Activated naive CD8-positive, alpha-beta T cell treated with anti-CD3 and anti-CD28 coated beads, Interleukin-2, amount 10 ng/mL, durations not matched to agents 7 days and 5 days (primary cell): ENCODE measurements around the gene CACTIN. TPM values are rescaled to one million over a fixed set of nuclear protein-coding genes. Genes with fewer than 3 reads are reported as not detected.

Source experiments
- ATAC-seq: fragments of 150-1000 bp; cut with Tn5 transposase; one replicate; pipeline ENCODE4 v1.10.0; 2021; ENCODE audit warnings: low read depth, moderate library complexity
- POLR2A ChIA-PET: fragments of 350-600 bp; sonication (Branson Sonifier 250); formaldehyde crosslinking; loops from one replicate; lab custom pipeline; 2021; ENCODE audit warnings: antibody characterized with exemption; lab: Charles Lee
- DNase-seq: peaks from one replicate; pipeline ENCODE4 v3.0.0; 2021
- H3K27ac Mint-ChIP-seq: one replicate; pipeline ENCODE4 v1.8.0; 2022; ENCODE audit warnings: mild to moderate bottlenecking, mixed read lengths
- H3K27me3 Mint-ChIP-seq: one replicate; pipeline ENCODE4 v1.8.0; 2022; ENCODE audit warnings: mild to moderate bottlenecking, moderate library complexity, mixed read lengths
- H3K36me3 Mint-ChIP-seq: one replicate; pipeline ENCODE4 v1.8.0; 2021; ENCODE audit warnings: mild to moderate bottlenecking, mixed read lengths
- H3K4me1 Mint-ChIP-seq: one replicate; pipeline ENCODE4 v1.8.0; 2021; ENCODE audit warnings: mixed read lengths
- H3K4me3 Mint-ChIP-seq: one replicate; pipeline ENCODE4 v1.8.0; 2022; ENCODE audit warnings: mild to moderate bottlenecking, moderate library complexity, mixed read lengths
- H3K9me3 Mint-ChIP-seq: one replicate; pipeline ENCODE4 v1.8.0; 2021; ENCODE audit warnings: mixed read lengths
- total RNA-seq, 2 experiments: library from RNA; stranded (reverse); gene quantifications; one replicate each; pipeline ENCODE4 v1.2.3, GENCODE V29; 2021

Gene CACTIN
- total RNA-seq = 10 to 100 TPM; 36.8 to 40.8 TPM

- peak; percentile 94 for ATAC-seq
- POLR2A ChIA-PET = interaction anchor here (1.1 to 1.2 kb wide), 2 partner anchors 18 to 73 kb away, joined by 4 read pairs; no protein-coding TSS in a partner anchor
- peak; percentile 97 for DNase-seq
- Mint-ChIP-seq H3K9me3 (no peaks in the 10 kb centered on the region), H3K4me1 (peaks cover 13% of the 10 kb centered on the region), H3K36me3 (no peaks in the 10 kb centered on the region), H3K27me3 (no peaks in the 10 kb centered on the region), H3K4me3 (peak within 1 kb of the TSS; percentile 97), H3K27ac (peak within 1 kb of the TSS; percentile 96)
Observed at GRCh38 chr19:3626473-3627350, at the start of gene CACTIN. Gene CACTIN (minus strand): TSS chr19:3626790. CDS start chr19:3626762, 28 bp downstream.

- H3K36me3 Mint-ChIP-seq = peaks cover 2% of the 10 kb centered on the region
- POLR2A ChIA-PET = no interaction called here
- H3K4me3 Mint-ChIP-seq = no peak overlapping the region
- no peak for DNase-seq
- no peaks in the 10 kb centered on the region for H3K27me3 Mint-ChIP-seq
- no peaks in the 10 kb centered on the region for H3K9me3 Mint-ChIP-seq
- H3K4me1 Mint-ChIP-seq = peaks cover 13% of the 10 kb centered on the region
- H3K27ac Mint-ChIP-seq = no peak overlapping the region
- ATAC-seq = no peak
Observed at GRCh38 chr19:3674784-3675543, 48.4 kb upstream of the CACTIN start.

- no peaks in the 10 kb centered on the region for H3K36me3 Mint-ChIP-seq
- DNase-seq (no peak), ATAC-seq (no peak)
- POLR2A ChIA-PET = no interaction called here
- H3K4me1 Mint-ChIP-seq = peaks cover 13% of the 10 kb centered on the region
- H3K27me3 Mint-ChIP-seq = no peaks in the 10 kb centered on the region
- H3K4me3 Mint-ChIP-seq = no peak overlapping the region
- no peaks in the 10 kb centered on the region for H3K9me3 Mint-ChIP-seq
- no peak overlapping the region for H3K27ac Mint-ChIP-seq
Observed at GRCh38 chr19:3673506-3674439, 47.2 kb upstream of the CACTIN start.

- no peaks in the 10 kb centered on the region for H3K36me3 Mint-ChIP-seq
- no peaks in the 10 kb centered on the region for H3K9me3 Mint-ChIP-seq
- H3K27me3 Mint-ChIP-seq = no peaks in the 10 kb centered on the region
- ATAC-seq (no peak), DNase-seq (no peak)
- POLR2A ChIA-PET = no interaction called here
- no peak overlapping the region for H3K4me3 Mint-ChIP-seq
- H3K4me1 Mint-ChIP-seq = peaks cover 13% of the 10 kb centered on the region
- H3K27ac Mint-ChIP-seq = no peak overlapping the region
Observed at GRCh38 chr19:3672993-3673392, 46.4 kb upstream of the CACTIN start.

- POLR2A ChIA-PET = interaction anchor here (0.5 to 1.3 kb wide), 2 partner anchors 18 to 170 kb away, joined by 4 read pairs; no protein-coding TSS in a partner anchor
- no peak overlapping the region for H3K4me3 Mint-ChIP-seq
- H3K27me3 Mint-ChIP-seq = no peaks in the 10 kb centered on the region
- H3K4me1 Mint-ChIP-seq = peaks cover 13% of the 10 kb centered on the region
- peak overlapping the region; percentile 28 for H3K27ac Mint-ChIP-seq
- no peaks in the 10 kb centered on the region for H3K36me3 Mint-ChIP-seq
- no peak for ATAC-seq
- DNase-seq = no peak
- no peaks in the 10 kb centered on the region for H3K9me3 Mint-ChIP-seq
Observed at GRCh38 chr19:3672575-3672948, 46.0 kb upstream of the CACTIN start.

- Mint-ChIP-seq H3K36me3 (no peaks in the 10 kb centered on the region), H3K4me3 (peak overlapping the region; percentile 52), H3K27me3 (no peaks in the 10 kb centered on the region), H3K4me1 (peaks cover 9% of the 10 kb centered on the region), H3K27ac (peak overlapping the region; percentile 28), H3K9me3 (no peaks in the 10 kb centered on the region)
- POLR2A ChIA-PET = interaction anchor here (0.5 to 1.3 kb wide), 4 partner anchors 16 to 1193 kb away, joined by 3 to 4 read pairs (median 4); no protein-coding TSS in a partner anchor
- DNase-seq (peak; percentile 49), ATAC-seq (peak; percentile 48)
Observed at GRCh38 chr19:3671680-3672574, 45.3 kb upstream of the CACTIN start.

GRCh38 chr19:3670796-3671679, 44.4 kb upstream of the CACTIN start:
- POLR2A ChIA-PET = interaction anchor here (1.0 to 1.3 kb wide), 2 partner anchors 17 to 19 kb away, joined by 4 read pairs; no protein-coding TSS in a partner anchor
- Mint-ChIP-seq H3K27ac (peak overlapping the region; percentile 16), H3K27me3 (no peaks in the 10 kb centered on the region), H3K4me3 (peak overlapping the region; percentile 52), H3K9me3 (no peaks in the 10 kb centered on the region), H3K36me3 (no peaks in the 10 kb centered on the region), H3K4me1 (peaks cover 9% of the 10 kb centered on the region)
- ATAC-seq (peak; percentile 31), DNase-seq (peak; percentile 63)

GRCh38 chr19:3669947-3670795, 43.6 kb upstream of the CACTIN start:
- ATAC-seq (no peak), DNase-seq (no peak)
- no peaks in the 10 kb centered on the region for H3K9me3 Mint-ChIP-seq
- H3K27me3 Mint-ChIP-seq = no peaks in the 10 kb centered on the region
- no peaks in the 10 kb centered on the region for H3K36me3 Mint-ChIP-seq
- POLR2A ChIA-PET = no interaction called here
- no peak overlapping the region for H3K4me3 Mint-ChIP-seq
- peaks cover 9% of the 10 kb centered on the region for H3K4me1 Mint-ChIP-seq
- H3K27ac Mint-ChIP-seq = no peak overlapping the region

GRCh38 chr19:3669082-3669946, 42.7 kb upstream of the CACTIN start:
- POLR2A ChIA-PET = no interaction called here
- Mint-ChIP-seq H3K36me3 (no peaks in the 10 kb centered on the region), H3K27me3 (no peaks in the 10 kb centered on the region), H3K4me3 (no peak overlapping the region), H3K9me3 (no peaks in the 10 kb centered on the region), H3K27ac (no peak overlapping the region), H3K4me1 (peaks cover 9% of the 10 kb centered on the region)
- no peak for ATAC-seq
- DNase-seq = no peak
